B cell (primary cell): ENCODE data around the gene LDLRAD3. TPM values are rescaled to one million over a fixed set of nuclear protein-coding genes. Genes with fewer than 3 reads are reported as not detected.

Experiments used
- ATAC-seq: fragments of 200-7000 bp; cut with Tn5 transposase; one replicate; pipeline ENCODE4 v1.10.0; 2021; ENCODE audit warnings: low read depth, mild to moderate bottlenecking, moderate number of reproducible peaks, moderate library complexity
- CTCF ChIA-PET: fragments of 350-600 bp; sonication (Branson Sonifier 250); formaldehyde crosslinking; loops from one replicate; lab custom pipeline; 2021; ENCODE audit warnings: antibody characterized with exemption, inconsistent platforms; lab: Charles Lee
- POLR2A ChIA-PET: fragments of 350-600 bp; sonication (Branson Sonifier 250); formaldehyde crosslinking; loops from one replicate; lab custom pipeline; 2021; ENCODE audit warnings: antibody characterized with exemption; lab: Charles Lee
- DNase-seq: peaks from one replicate; pipeline ENCODE4 v3.0.0; 2013
- H2AFZ ChIP-seq: 2 replicates; pipeline ENCODE4 v1.6.1; 2012; ENCODE audit warnings: mild to moderate bottlenecking, low read depth, low read length; ENCODE audit not compliant: insufficient read depth, poor library complexity, severe bottlenecking
- H3K27ac ChIP-seq, 2 donors: 1 replicate in 1 of 2; 2 replicates in 1 of 2; pipeline ENCODE4 v1.5.1; 2012 to 2013; ENCODE audit warnings: low read length in 2 of 2, mild to moderate bottlenecking in 2 of 2, moderate library complexity in 1 of 2
- H3K27me3 ChIP-seq, 4 experiments: fragments of 200-600 bp in 1 of 4; sonication (generic) in 1 of 4; replicated peaks in 1 of 4; 1 replicate in 2 of 4; 2 replicates in 2 of 4; pipeline versions ENCODE4 v1.6.1 to v1.7.0; 2013 to 2016; ENCODE audit warnings: low read length in 3 of 4, mild to moderate bottlenecking in 2 of 4, mixed read lengths in 1 of 4, moderate library complexity in 1 of 4; ENCODE audit not compliant: insufficient read depth in 4 of 4, control insufficient read depth in 3 of 4; ENCODE audit errors: control extremely low read depth in 1 of 4
- H3K36me3 ChIP-seq, 2 experiments: replicated peaks in 1 of 2; 1 replicate in 1 of 2; 2 replicates in 1 of 2; pipeline versions ENCODE4 v1.6.1 to v1.7.1; 2013; ENCODE audit warnings: low read length in 1 of 2; ENCODE audit not compliant: insufficient read depth in 2 of 2, control insufficient read depth in 1 of 2; ENCODE audit errors: control extremely low read depth in 1 of 2, extremely low read depth in 1 of 2
- H3K4me1 ChIP-seq, 2 donors: fragments of 200-600 bp in 1 of 2; sonication (generic) in 1 of 2; 1 replicate in 1 of 2; 2 replicates in 1 of 2; pipeline versions ENCODE4 v1.5.1 to v1.6.1; 2013 to 2017; ENCODE audit warnings: low read length in 2 of 2; ENCODE audit not compliant: control insufficient read depth in 2 of 2, insufficient read depth in 2 of 2
- H3K4me2 ChIP-seq: replicated peaks from 2 replicates; pipeline ENCODE3; 2012; ENCODE audit warnings: mild to moderate bottlenecking, low read depth, low read length; ENCODE audit not compliant: poor library complexity, severe bottlenecking
- H3K4me3 ChIP-seq, 5 experiments: fragments of 200-600 bp in 1 of 5; sonication (generic) in 1 of 5; 1 replicate in 3 of 5; 2 replicates in 2 of 5; pipeline versions ENCODE4 v1.5.1 to v1.7.0; 2011 to 2016; ENCODE audit warnings: low read length in 4 of 5, mild to moderate bottlenecking in 4 of 5, low read depth in 2 of 5, control low read depth in 1 of 5, moderate library complexity in 1 of 5; ENCODE audit not compliant: insufficient read depth in 1 of 5; ENCODE audit errors: control extremely low read depth in 1 of 5, extremely low read depth in 1 of 5
- H3K79me2 ChIP-seq: fragments of 200-600 bp; sonication (generic); one replicate; pipeline ENCODE4 v1.6.0; 2016; ENCODE audit warnings: low read length; ENCODE audit not compliant: control insufficient read depth, insufficient read depth
- H3K9ac ChIP-seq: fragments of 200-600 bp; sonication (generic); 2 replicates; pipeline ENCODE4 v1.6.1; 2017; ENCODE audit warnings: mild to moderate bottlenecking, low read length, moderate library complexity
- H3K9me3 ChIP-seq, 3 donors: one replicate each; pipeline versions ENCODE4 v1.6.1 to v1.7.1; 2013; ENCODE audit warnings: low read length in 2 of 3; ENCODE audit not compliant: control insufficient read depth in 2 of 3, insufficient read depth in 1 of 3; ENCODE audit errors: control extremely low read depth in 1 of 3
- H4K20me1 ChIP-seq: 2 replicates; pipeline ENCODE4 v1.6.0; 2012; ENCODE audit warnings: mild to moderate bottlenecking, low read length; ENCODE audit not compliant: insufficient read depth, control insufficient read depth, poor library complexity, severe bottlenecking
- H3K27ac Mint-ChIP-seq: one replicate; pipeline ENCODE4 v1.8.0; 2021; ENCODE audit warnings: mixed read lengths
- H3K27me3 Mint-ChIP-seq: one replicate; pipeline ENCODE4 v1.8.0; 2021; ENCODE audit warnings: mixed read lengths
- H3K4me1 Mint-ChIP-seq: one replicate; pipeline ENCODE4 v1.8.0; 2021; ENCODE audit warnings: mixed read lengths
- H3K4me3 Mint-ChIP-seq: one replicate; pipeline ENCODE4 v1.8.0; 2021; ENCODE audit warnings: mixed read lengths
- H3K9me3 Mint-ChIP-seq: one replicate; pipeline ENCODE4 v1.8.0; 2022; ENCODE audit warnings: mixed read lengths; ENCODE audit not compliant: insufficient read depth
- EZH2 ChIP-seq: IDR thresholded peaks from 2 replicates; pipeline ENCODE4 v1.6.1; 2012; ENCODE audit warnings: borderline replicate concordance, low read depth, mild to moderate bottlenecking, moderate library complexity, low read length; ENCODE audit not compliant: insufficient read depth, poor library complexity, severe bottlenecking
- WGBS: methylation state at CpG from one replicate; pipeline ENCODE4 v1.1.5; 2013; ENCODE audit warnings: missing lambda C conversion rate; ENCODE audit not compliant: insufficient coverage; 5-methylcytosine and 5-hydroxymethylcytosine counted together
- intact Hi-C: fragments of 100-400 bp; cut with micrococcal nuclease; formaldehyde crosslinking; loops from one replicate; pipeline ENCODE4 v1.10.0; 2022
- polyA plus RNA-seq: library from polyadenylated mRNA; depleted of rRNA; stranded (reverse); fragments of >200 nt; gene quantifications from 2 replicates; pipeline ENCODE4 v1.2.3, GENCODE V29; 2012
- total RNA-seq, 2 donors: library from RNA; stranded (reverse); fragments of 120-200 nt in 1 of 2; gene quantifications; 1 replicate in 1 of 2; 2 replicates in 1 of 2; pipeline versions ENCODE4 v1.2.3 to v1.2.4, GENCODE V29; 2013 to 2022
- TF ChIP-seq, protein P1 (sequence below): fragments of 200-600 bp; IDR thresholded peaks from one replicate; pipeline ENCODE4 v1.8.0; 2022; ENCODE audit warnings: antibody characterized with exemption, mild to moderate bottlenecking

LDLRAD3 gene
- total and polyA plus RNA-seq, 2 donors (not counting 1 experiment from before 2014, with no cell fraction given): 0.01 TPM; not detected in 1

DNA sequence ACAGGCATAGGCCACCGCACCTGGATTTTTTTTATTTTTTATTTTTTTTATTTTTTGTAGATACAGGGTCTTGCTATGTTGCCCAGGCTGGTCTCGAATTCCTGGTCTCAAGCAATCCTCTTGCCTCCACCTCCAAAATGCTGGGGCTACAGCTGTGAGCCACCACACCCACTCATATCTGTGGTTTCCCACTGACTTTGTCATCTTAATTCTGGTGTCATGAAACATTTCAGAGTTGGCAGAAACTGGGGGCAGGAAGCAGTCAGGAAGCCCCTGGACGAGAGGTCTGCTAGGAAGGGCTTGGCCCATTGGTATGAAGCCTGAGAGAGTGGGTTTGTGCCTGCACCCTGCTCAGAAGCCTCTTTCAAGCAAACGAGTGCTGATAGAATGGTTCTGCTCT is 296.3 kb downstream of the LDLRAD3 start:
- H3K27me3 Mint-ChIP-seq: peaks cover 41% of the 10 kb centered on the region

DNA sequence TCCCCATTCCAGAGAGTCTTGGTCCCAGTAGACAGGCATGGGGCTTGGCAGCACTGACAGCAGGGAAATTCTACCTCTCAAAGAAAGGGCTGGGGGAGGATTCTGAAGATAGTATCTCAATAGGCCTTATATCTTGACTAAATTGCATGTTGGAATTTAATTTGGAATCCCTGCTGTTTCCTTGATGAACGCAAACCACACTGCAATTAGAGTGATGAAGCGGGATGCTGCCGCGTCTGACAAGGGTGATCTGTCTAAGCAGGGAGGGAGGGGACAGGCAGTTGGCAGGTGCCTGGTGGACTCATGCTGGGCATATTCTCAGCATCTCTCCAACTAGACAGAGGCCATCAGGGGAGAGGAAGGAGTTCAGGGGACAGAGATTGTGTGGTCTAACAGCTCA is 296.9 kb downstream of the LDLRAD3 start:
- no peak overlapping the region for H3K4me2 ChIP-seq
- H3K4me1 ChIP-seq: no peaks in the 10 kb centered on the region
- TF ChIP-seq, protein P1, sequence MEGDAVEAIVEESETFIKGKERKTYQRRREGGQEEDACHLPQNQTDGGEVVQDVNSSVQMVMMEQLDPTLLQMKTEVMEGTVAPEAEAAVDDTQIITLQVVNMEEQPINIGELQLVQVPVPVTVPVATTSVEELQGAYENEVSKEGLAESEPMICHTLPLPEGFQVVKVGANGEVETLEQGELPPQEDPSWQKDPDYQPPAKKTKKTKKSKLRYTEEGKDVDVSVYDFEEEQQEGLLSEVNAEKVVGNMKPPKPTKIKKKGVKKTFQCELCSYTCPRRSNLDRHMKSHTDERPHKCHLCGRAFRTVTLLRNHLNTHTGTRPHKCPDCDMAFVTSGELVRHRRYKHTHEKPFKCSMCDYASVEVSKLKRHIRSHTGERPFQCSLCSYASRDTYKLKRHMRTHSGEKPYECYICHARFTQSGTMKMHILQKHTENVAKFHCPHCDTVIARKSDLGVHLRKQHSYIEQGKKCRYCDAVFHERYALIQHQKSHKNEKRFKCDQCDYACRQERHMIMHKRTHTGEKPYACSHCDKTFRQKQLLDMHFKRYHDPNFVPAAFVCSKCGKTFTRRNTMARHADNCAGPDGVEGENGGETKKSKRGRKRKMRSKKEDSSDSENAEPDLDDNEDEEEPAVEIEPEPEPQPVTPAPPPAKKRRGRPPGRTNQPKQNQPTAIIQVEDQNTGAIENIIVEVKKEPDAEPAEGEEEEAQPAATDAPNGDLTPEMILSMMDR: no peak
- no peak for TF ChIP-seq EZH2
- ATAC-seq (no peak), DNase-seq (no peak)
- no peak overlapping the region for H3K27ac Mint-ChIP-seq
- no peaks in the 10 kb centered on the region for H3K9me3 Mint-ChIP-seq
- no peak overlapping the region for H3K9ac ChIP-seq
- H3K4me1 Mint-ChIP-seq: no peaks in the 10 kb centered on the region
- intact Hi-C loops: no loop called here
- ChIA-PET CTCF (no interaction called here), POLR2A (no interaction called here)
- H3K36me3 ChIP-seq: no peaks in the 10 kb centered on the region
- WGBS: 97% methylated on average over 4 of the region's 4 CpGs
- no peaks in the 10 kb centered on the region for H3K27me3 ChIP-seq
- H2AFZ ChIP-seq: no peak overlapping the region
- H3K79me2 ChIP-seq: no peaks in the 10 kb centered on the region
- no peaks in the 10 kb centered on the region for H3K9me3 ChIP-seq
- peaks cover 45% of the 10 kb centered on the region for H3K27me3 Mint-ChIP-seq
- no peak overlapping the region for H3K27ac ChIP-seq
- H3K4me3 Mint-ChIP-seq: no peak overlapping the region
- no peak overlapping the region for H3K4me3 ChIP-seq
- no peaks in the 10 kb centered on the region for H4K20me1 ChIP-seq

More for the DNA sequence above, 296.3 kb downstream of the LDLRAD3 start:
- Histone ChIP-seq H4K20me1 (no peaks in the 10 kb centered on the region), H3K36me3 (no peaks in the 10 kb centered on the region), H3K27me3 (no peaks in the 10 kb centered on the region), H2AFZ (no peak overlapping the region), H3K4me2 (no peak overlapping the region), H3K4me1 (no peaks in the 10 kb centered on the region), H3K4me3 (no peak overlapping the region), H3K79me2 (no peaks in the 10 kb centered on the region), H3K9ac (no peak overlapping the region), H3K9me3 (no peaks in the 10 kb centered on the region), H3K27ac (no peak overlapping the region)
- POLR2A ChIA-PET: no interaction called here
- intact Hi-C loops: no loop called here
- Mint-ChIP-seq H3K4me1 (no peaks in the 10 kb centered on the region), H3K9me3 (no peaks in the 10 kb centered on the region), H3K27ac (no peak overlapping the region), H3K4me3 (no peak overlapping the region)
- no peak for ATAC-seq
- TF ChIP-seq, protein P1: no peak
- no peak for TF ChIP-seq EZH2
- CTCF ChIA-PET: no interaction called here
- WGBS: 35% methylated on average over 2 of the region's 4 CpGs
- DNase-seq: no peak
